NCI-H1930 (cell line): ENCODE measurements around the gene DNAH7.

ENCODE experiments used
- DNase-seq, 2 experiments: peaks; one replicate each; lab custom pipeline; 2025; lab: John Stamatoyannopoulos, UW

Gene DNAH7

GRCh38 chr2:195863121-195863520 is 205.5 kb downstream of the DNAH7 start:
- no peak for DNase-seq

GRCh38 chr2:195861821-195862220 is 206.8 kb downstream of the DNAH7 start:
- DNase-seq = no peak

GRCh38 chr2:195859513-195859912 is 209.1 kb downstream of the DNAH7 start:
- no peak for DNase-seq

- no peak for DNase-seq
These were observed 211.5 kb downstream of the DNAH7 start for GRCh38 chr2:195857132-195857531.

GRCh38 chr2:195850764-195851163 is 217.9 kb downstream of the DNAH7 start:
- DNase-seq = no peak

- DNase-seq = no peak
These were observed 220.3 kb downstream of the DNAH7 start for GRCh38 chr2:195848119-195848899.

GRCh38 chr2:195842932-195843331 is 225.7 kb downstream of the DNAH7 start:
- DNase-seq = no peak

- DNase-seq = no peak
These were observed 230.6 kb downstream of the DNAH7 start for GRCh38 chr2:195838002-195838401.

- no peak for DNase-seq
These were observed 232.6 kb downstream of the DNAH7 start for GRCh38 chr2:195836002-195836401.

- no peak for DNase-seq
These were observed 233.8 kb downstream of the DNAH7 start for GRCh38 chr2:195834836-195835235.

GRCh38 chr2:195830968-195831950 is 237.4 kb downstream of the DNAH7 start:
- no peak for DNase-seq

GRCh38 chr2:195824478-195824877 is 244.2 kb downstream of the DNAH7 start:
- no peak for DNase-seq

GRCh38 chr2:195823206-195823605 is 245.4 kb downstream of the DNAH7 start:
- DNase-seq = no peak

GRCh38 chr2:195821566-195821932 is 247.1 kb downstream of the DNAH7 start:
- no peak for DNase-seq

- DNase-seq = no peak
These were observed 247.6 kb downstream of the DNAH7 start for GRCh38 chr2:195820867-195821565.

- no peak for DNase-seq
These were observed 248.3 kb downstream of the DNAH7 start for GRCh38 chr2:195820373-195820772.

- no peak for DNase-seq
These were observed 249.4 kb downstream of the DNAH7 start for GRCh38 chr2:195819276-195819675.

GRCh38 chr2:195818526-195818925 is 250.1 kb downstream of the DNAH7 start:
- DNase-seq = no peak

- no peak for DNase-seq
These were observed 250.5 kb downstream of the DNAH7 start for GRCh38 chr2:195818106-195818505.

- no peak for DNase-seq
These were observed 253.6 kb downstream of the DNAH7 start for GRCh38 chr2:195815083-195815482.

- DNase-seq = no peak
These were observed 255.2 kb downstream of the DNAH7 start for GRCh38 chr2:195813421-195813820.

- DNase-seq = no peak
These were observed 258.1 kb downstream of the DNAH7 start for GRCh38 chr2:195810340-195811098.
